Uterus (tissue), 4 donors: ENCODE data around the gene SYT12. TPM values are rescaled to one million over a fixed set of nuclear protein-coding genes. Genes with fewer than 3 reads are reported as not detected.

Experiments
- DNase-seq, 2 donors: peaks; one replicate each; pipeline ENCODE4 v3.0.0-alpha.2; 2019 to 2020
- H3K27ac ChIP-seq, 2 donors: fragments of 200-600 bp; sonication (generic); 1 replicate in 1 of 2; 2 replicates in 1 of 2; pipeline ENCODE4 v1.5.1; 2016 to 2018
- H3K27me3 ChIP-seq, 2 donors: fragments of 200-600 bp; sonication (generic); one replicate each; pipeline ENCODE4 v1.5.1; 2018 to 2019; ENCODE audit warnings: control low read depth in 1 of 2
- H3K36me3 ChIP-seq, 2 donors: fragments of 200-600 bp; sonication (generic); one replicate each; pipeline ENCODE4 v1.5.1; 2019; ENCODE audit warnings: control low read depth in 1 of 2
- H3K4me1 ChIP-seq, 2 donors: fragments of 200-600 bp; sonication (generic); one replicate each; pipeline ENCODE4 v1.5.1; 2018 to 2019; ENCODE audit warnings: control low read depth in 1 of 2
- H3K4me3 ChIP-seq, 2 donors: fragments of 200-600 bp; sonication (generic); 1 replicate in 1 of 2; 2 replicates in 1 of 2; pipeline ENCODE4 v1.5.1; 2018 to 2019; ENCODE audit warnings: mild to moderate bottlenecking in 1 of 2
- H3K9me3 ChIP-seq, 2 donors: fragments of 200-600 bp; sonication (generic); one replicate each; pipeline ENCODE4 v1.5.1; 2019; ENCODE audit warnings: control low read depth in 1 of 2
- POLR2A ChIP-seq, 2 donors: fragments of 450-650 bp; IDR thresholded peaks; one replicate each; pipeline ENCODE4 v1.6.1; 2016; ENCODE audit warnings: antibody characterized with exemption in 2 of 2, mild to moderate bottlenecking in 1 of 2, moderate library complexity in 1 of 2
- intact Hi-C: fragments of 100-400 bp; cut with DNase I; formaldehyde crosslinking; loops from one replicate; pipeline ENCODE4 v1.15.1; 2023; ENCODE audit warnings: low total_unique reads
- total RNA-seq, 4 donors: library from RNA; depleted of rRNA in 3 of 4; stranded (reverse); fragments of >200 nt in 3 of 4; gene quantifications; one replicate each; pipeline versions ENCODE4 v1.1.0 to v1.2.4, GENCODE V29; 2014 to 2023
- TF ChIP-seq, protein P1 (sequence below), 4 experiments: fragments of 200-600 bp in 2 of 4; fragments of 450-650 bp in 2 of 4; sonication (generic) in 2 of 4; IDR thresholded peaks; one replicate each; pipeline ENCODE4 v1.5.1; 2016 to 2019; ENCODE audit warnings: antibody characterized with exemption in 4 of 4, mild to moderate bottlenecking in 2 of 4, moderate library complexity in 1 of 4
- donor health status: DM: yes; HTN: yes; CAD: no.

Gene SYT12
- total RNA-seq, 4 donors from 2014 or later: 0.55 to 0.61 TPM; not detected in 2

DNA sequence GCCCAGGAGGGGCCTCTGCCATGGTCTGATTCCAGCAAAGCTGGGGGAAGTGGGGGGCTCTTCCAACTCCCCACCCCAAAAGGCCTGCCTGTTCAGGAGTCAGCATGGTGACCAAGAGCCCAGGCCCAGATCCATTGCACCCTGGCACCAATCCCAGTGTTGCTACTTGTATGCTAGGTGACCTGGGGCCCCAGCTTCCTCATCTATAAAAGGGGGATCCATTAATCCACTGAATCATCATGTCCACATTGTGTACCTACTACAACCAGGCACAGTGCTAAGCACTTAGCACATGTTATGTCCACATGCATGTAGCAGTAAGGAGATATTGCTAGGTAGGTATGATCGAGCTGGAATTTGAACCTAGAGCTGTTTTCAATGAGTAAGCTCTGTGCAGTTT lies 2.0 kb downstream of the SYT12 start:
- H3K4me3 ChIP-seq: no peak overlapping the region
- no peak for DNase-seq
- intact Hi-C loops: no loop called here
- peaks cover 0 to 6% of the 10 kb centered on the region in 2 donors for H3K4me1 ChIP-seq
- TF ChIP-seq POLR2A (IDR thresholded peaks at IDR 0.05): no peak
- TF ChIP-seq, protein P1, sequence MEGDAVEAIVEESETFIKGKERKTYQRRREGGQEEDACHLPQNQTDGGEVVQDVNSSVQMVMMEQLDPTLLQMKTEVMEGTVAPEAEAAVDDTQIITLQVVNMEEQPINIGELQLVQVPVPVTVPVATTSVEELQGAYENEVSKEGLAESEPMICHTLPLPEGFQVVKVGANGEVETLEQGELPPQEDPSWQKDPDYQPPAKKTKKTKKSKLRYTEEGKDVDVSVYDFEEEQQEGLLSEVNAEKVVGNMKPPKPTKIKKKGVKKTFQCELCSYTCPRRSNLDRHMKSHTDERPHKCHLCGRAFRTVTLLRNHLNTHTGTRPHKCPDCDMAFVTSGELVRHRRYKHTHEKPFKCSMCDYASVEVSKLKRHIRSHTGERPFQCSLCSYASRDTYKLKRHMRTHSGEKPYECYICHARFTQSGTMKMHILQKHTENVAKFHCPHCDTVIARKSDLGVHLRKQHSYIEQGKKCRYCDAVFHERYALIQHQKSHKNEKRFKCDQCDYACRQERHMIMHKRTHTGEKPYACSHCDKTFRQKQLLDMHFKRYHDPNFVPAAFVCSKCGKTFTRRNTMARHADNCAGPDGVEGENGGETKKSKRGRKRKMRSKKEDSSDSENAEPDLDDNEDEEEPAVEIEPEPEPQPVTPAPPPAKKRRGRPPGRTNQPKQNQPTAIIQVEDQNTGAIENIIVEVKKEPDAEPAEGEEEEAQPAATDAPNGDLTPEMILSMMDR (IDR thresholded peaks at IDR 0.05): no peak
- H3K36me3 ChIP-seq: no peaks in the 10 kb centered on the region
- H3K27me3 ChIP-seq: no peaks in the 10 kb centered on the region
- no peak overlapping the region for H3K27ac ChIP-seq
- H3K9me3 ChIP-seq: no peaks in the 10 kb centered on the region

DNA sequence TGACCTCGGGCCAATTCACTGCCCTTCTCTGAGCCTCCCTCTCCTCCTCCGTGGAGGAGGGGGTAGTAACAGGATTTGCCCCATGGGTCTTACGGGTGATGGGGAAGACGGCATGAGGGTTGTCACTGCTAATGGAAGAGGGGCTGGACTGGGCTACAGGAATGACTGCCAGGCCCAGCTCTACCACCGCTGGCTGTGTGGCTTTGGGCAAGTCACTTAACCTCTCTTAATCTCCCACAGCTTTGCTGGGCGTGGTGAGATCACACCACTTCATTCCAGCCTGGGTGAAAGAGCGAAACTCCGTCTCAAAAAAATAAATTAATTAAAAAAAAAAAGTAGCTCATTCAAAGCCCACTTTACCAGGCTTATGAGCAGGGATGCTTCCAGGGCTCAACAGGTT lies 2.8 kb downstream of the SYT12 start:
- intact Hi-C loops: no loop called here
- Histone ChIP-seq H3K4me3 (no peak overlapping the region), H3K4me1 (peaks cover 0 to 6% of the 10 kb centered on the region in 2 donors), H3K36me3 (no peaks in the 10 kb centered on the region), H3K27me3 (no peaks in the 10 kb centered on the region), H3K9me3 (no peaks in the 10 kb centered on the region), H3K27ac (no peak overlapping the region)
- no peak for TF ChIP-seq POLR2A (IDR thresholded peaks at IDR 0.05)
- TF ChIP-seq, protein P1 (IDR thresholded peaks at IDR 0.05): no peak
- DNase-seq: no peak

DNA sequence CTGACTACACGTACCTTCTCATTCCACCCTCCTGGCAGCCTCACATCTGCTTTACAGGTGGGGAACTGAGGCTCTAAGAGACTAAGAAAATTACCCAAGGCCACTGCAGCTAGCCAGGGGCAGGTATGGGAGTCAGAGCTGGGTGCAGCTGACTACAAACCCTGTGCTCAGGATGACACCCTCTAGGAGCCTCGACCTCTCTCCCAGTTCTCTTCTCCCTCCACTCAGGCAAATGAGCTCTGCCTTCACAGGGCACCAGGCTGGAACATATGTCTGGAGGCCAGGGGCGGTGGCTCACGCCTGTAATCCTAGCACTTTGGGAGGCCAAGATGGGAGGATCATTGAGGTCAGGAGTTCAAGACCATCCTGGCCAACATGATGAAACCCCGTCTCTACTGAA lies 4.0 kb downstream of the SYT12 start:
- Histone ChIP-seq H3K27me3 (no peaks in the 10 kb centered on the region), H3K36me3 (no peaks in the 10 kb centered on the region), H3K9me3 (no peaks in the 10 kb centered on the region), H3K4me3 (no peak overlapping the region), H3K27ac (no peak overlapping the region), H3K4me1 (peaks cover 0 to 6% of the 10 kb centered on the region in 2 donors)
- intact Hi-C loops: no loop called here
- DNase-seq: no peak
- TF ChIP-seq, protein P1 (IDR thresholded peaks at IDR 0.05): no peak
- no peak for TF ChIP-seq POLR2A (IDR thresholded peaks at IDR 0.05)

DNA sequence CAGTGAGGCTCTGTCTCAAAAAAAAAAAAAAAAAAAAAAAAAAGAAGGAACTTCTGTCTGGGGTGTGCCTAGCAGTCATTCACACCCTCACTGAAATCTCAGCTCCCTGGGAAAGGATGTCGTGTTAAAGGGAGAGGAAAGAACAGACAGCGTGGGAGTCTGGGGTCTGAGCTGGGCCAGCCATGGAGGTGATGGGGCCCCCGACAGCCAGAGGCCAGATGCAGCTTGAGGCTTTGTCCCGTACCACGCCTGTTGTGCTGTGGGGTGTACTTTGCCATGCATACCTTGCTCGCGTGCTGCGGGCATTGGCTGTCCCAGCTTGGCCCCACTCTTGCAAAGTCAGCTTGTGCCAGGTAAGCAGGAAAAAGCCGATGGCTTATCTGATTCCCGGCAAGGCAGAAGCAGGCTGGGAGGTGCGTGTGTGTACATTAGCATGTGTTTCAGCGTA lies 4.6 kb downstream of the SYT12 start:
- Histone ChIP-seq H3K36me3 (no peaks in the 10 kb centered on the region), H3K9me3 (no peaks in the 10 kb centered on the region), H3K27me3 (no peaks in the 10 kb centered on the region), H3K4me1 (peaks cover 0 to 6% of the 10 kb centered on the region in 2 donors), H3K27ac (no peak overlapping the region), H3K4me3 (no peak overlapping the region)
- intact Hi-C loops: no loop called here
- no peak for DNase-seq
- TF ChIP-seq, protein P1 (IDR thresholded peaks at IDR 0.05): no peak
- no peak for TF ChIP-seq POLR2A (IDR thresholded peaks at IDR 0.05)

DNA sequence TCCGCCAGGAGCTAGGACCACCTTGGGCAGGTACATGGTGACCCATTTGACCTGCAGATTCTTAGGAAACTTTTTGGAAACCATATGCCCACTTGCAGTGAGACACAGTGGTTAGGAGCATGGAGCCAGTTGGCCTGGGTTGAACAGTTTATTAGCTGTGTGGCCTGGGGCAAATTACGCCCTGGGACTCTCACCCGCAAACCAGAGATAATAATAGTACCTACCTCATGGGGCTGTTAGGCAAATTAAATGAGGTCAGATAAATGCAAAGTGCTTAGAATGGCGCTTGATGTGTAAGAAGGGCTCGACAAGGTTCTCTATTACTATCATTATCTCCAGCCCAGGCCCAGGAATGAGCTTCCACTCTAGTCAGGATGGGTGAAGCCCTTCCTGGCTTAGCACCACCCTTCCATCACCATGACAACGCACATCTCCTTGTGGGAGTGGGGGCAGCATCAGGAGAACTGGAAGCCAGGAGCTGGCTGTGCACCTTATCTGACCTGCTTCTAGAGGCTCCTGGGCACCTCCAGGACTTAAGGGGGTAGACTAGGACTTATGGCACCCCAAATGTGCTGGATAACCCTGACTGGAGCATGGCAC lies 5.1 kb downstream of the SYT12 start:
- DNase-seq: no peak
- H3K4me3 ChIP-seq: no peak overlapping the region
- peaks cover 0 to 6% of the 10 kb centered on the region in 2 donors for H3K4me1 ChIP-seq
- no peaks in the 10 kb centered on the region for H3K36me3 ChIP-seq
- intact Hi-C loops: no loop called here
- no peak overlapping the region for H3K27ac ChIP-seq
- H3K9me3 ChIP-seq: no peaks in the 10 kb centered on the region
- no peaks in the 10 kb centered on the region for H3K27me3 ChIP-seq
- TF ChIP-seq, protein P1 (IDR thresholded peaks at IDR 0.05): no peak
- TF ChIP-seq POLR2A (IDR thresholded peaks at IDR 0.05): no peak
